SJSA1 (cell line): Measurements from ENCODE around the gene PPFIA1. TPM values are rescaled to one million over a fixed set of nuclear protein-coding genes. Genes with fewer than 3 reads are reported as not detected.

Source experiments
- DNase-seq, 2 experiments: peaks; one replicate each; pipeline ENCODE4 v3.0.0-alpha.2; 2015 to 2020; ENCODE audit warnings: low spot score in 2 of 2, low read depth in 1 of 2
- H3K27ac ChIP-seq: fragments of 250-450 bp; sonication (Bioruptor Pico); 2 replicates; pipeline ENCODE4 v1.5.1; 2020; ENCODE audit warnings: mild to moderate bottlenecking, moderate library complexity
- H3K27me3 ChIP-seq: fragments of 250-450 bp; sonication (Bioruptor Pico); replicated peaks from 2 replicates; pipeline ENCODE4 v1.5.1; 2020; ENCODE audit warnings: mild to moderate bottlenecking, moderate library complexity
- H3K36me3 ChIP-seq: fragments of 250-450 bp; sonication (Bioruptor Pico); 2 replicates; pipeline ENCODE4 v1.5.1; 2020; ENCODE audit warnings: mild to moderate bottlenecking
- H3K4me1 ChIP-seq: fragments of 250-450 bp; sonication (Bioruptor Pico); replicated peaks from 2 replicates; pipeline ENCODE4 v1.6.1; 2021; ENCODE audit warnings: mild to moderate bottlenecking
- H3K4me3 ChIP-seq: fragments of 250-450 bp; sonication (Bioruptor Pico); 2 replicates; pipeline ENCODE4 v1.5.1; 2020; ENCODE audit warnings: mild to moderate bottlenecking
- H3K9me3 ChIP-seq: fragments of 250-450 bp; sonication (Bioruptor Pico); replicated peaks from 2 replicates; pipeline ENCODE4 v1.5.1; 2020; ENCODE audit warnings: mild to moderate bottlenecking
- total RNA-seq: library from RNA; depleted of rRNA; stranded (reverse); fragments of >200 nt; shearing (Covaris generic); gene quantifications from 2 replicates; pipeline ENCODE4 v1.2.3, GENCODE V29; 2014

The PPFIA1 gene
- total RNA-seq, 1 experiment from 2014 or later: 106 TPM

GRCh38 chr11:70394211-70394950 is 123.9 kb downstream of the PPFIA1 start:
- Histone ChIP-seq H3K27me3 (no peaks in the 10 kb centered on the region), H3K9me3 (no peaks in the 10 kb centered on the region), H3K27ac (no peak overlapping the region), H3K4me3 (no peak overlapping the region), H3K36me3 (peaks cover 53% of the 10 kb centered on the region), H3K4me1 (peaks cover 9% of the 10 kb centered on the region)
- no peak for DNase-seq

- Histone ChIP-seq H3K27ac (peak overlapping the region; percentile 96), H3K27me3 (no peaks in the 10 kb centered on the region), H3K4me1 (peaks cover 21% of the 10 kb centered on the region), H3K36me3 (peaks cover 58% of the 10 kb centered on the region), H3K9me3 (no peaks in the 10 kb centered on the region), H3K4me3 (peak overlapping the region; percentile 97)
- no peak for DNase-seq
These were observed 127.0 kb downstream of the PPFIA1 start for GRCh38 chr11:70397336-70397982.

GRCh38 chr11:70397983-70398833 is 127.7 kb downstream of the PPFIA1 start, which contains the start of gene CTTN:
CTTN (plus strand) TSS chr11:70398529; CDS start chr11:70407298, 8,769 bp downstream.
- DNase-seq: peak; percentile 99
- Histone ChIP-seq H3K4me1 (peaks cover 21% of the 10 kb centered on the region), H3K36me3 (peaks cover 57% of the 10 kb centered on the region), H3K4me3 (peak within 1 kb of the TSS; percentile 97), H3K27me3 (no peaks in the 10 kb centered on the region), H3K27ac (peak within 1 kb of the TSS; percentile 96), H3K9me3 (no peaks in the 10 kb centered on the region)

- Histone ChIP-seq H3K36me3 (peaks cover 54% of the 10 kb centered on the region), H3K27ac (peak overlapping the region; percentile 96), H3K27me3 (no peaks in the 10 kb centered on the region), H3K4me3 (peak overlapping the region; percentile 97), H3K4me1 (peaks cover 21% of the 10 kb centered on the region), H3K9me3 (no peaks in the 10 kb centered on the region)
- no peak for DNase-seq
These were observed 128.6 kb downstream of the PPFIA1 start for GRCh38 chr11:70398834-70399680.

GRCh38 chr11:70399681-70400112 is 129.2 kb downstream of the PPFIA1 start:
- no peaks in the 10 kb centered on the region for H3K9me3 ChIP-seq
- H3K4me3 ChIP-seq: peak overlapping the region; percentile 97
- H3K27me3 ChIP-seq: no peaks in the 10 kb centered on the region
- peak overlapping the region; percentile 96 for H3K27ac ChIP-seq
- DNase-seq: peak; percentile 99 to 100
- peaks cover 21% of the 10 kb centered on the region for H3K4me1 ChIP-seq
- H3K36me3 ChIP-seq: peaks cover 57% of the 10 kb centered on the region

- Histone ChIP-seq H3K4me1 (peaks cover 21% of the 10 kb centered on the region), H3K27ac (no peak overlapping the region; the same call in 1 of the 2 replicates), H3K36me3 (peaks cover 59% of the 10 kb centered on the region), H3K27me3 (no peaks in the 10 kb centered on the region), H3K9me3 (no peaks in the 10 kb centered on the region), H3K4me3 (no peak overlapping the region)
- DNase-seq: no peak
These were observed 130.2 kb downstream of the PPFIA1 start for GRCh38 chr11:70400643-70401042.

GRCh38 chr11:70402016-70402415 is 131.5 kb downstream of the PPFIA1 start:
- H3K27ac ChIP-seq: no peak overlapping the region
- H3K36me3 ChIP-seq: peaks cover 70% of the 10 kb centered on the region
- no peak for DNase-seq
- H3K27me3 ChIP-seq: no peaks in the 10 kb centered on the region
- no peak overlapping the region for H3K4me3 ChIP-seq
- H3K4me1 ChIP-seq: peaks cover 21% of the 10 kb centered on the region
- H3K9me3 ChIP-seq: no peaks in the 10 kb centered on the region

- no peaks in the 10 kb centered on the region for H3K9me3 ChIP-seq
- peaks cover 14% of the 10 kb centered on the region for H3K4me1 ChIP-seq
- H3K36me3 ChIP-seq: peaks cover 76% of the 10 kb centered on the region
- H3K4me3 ChIP-seq: no peak overlapping the region
- no peak for DNase-seq
- H3K27me3 ChIP-seq: no peaks in the 10 kb centered on the region
- H3K27ac ChIP-seq: no peak overlapping the region
These were observed 132.2 kb downstream of the PPFIA1 start for GRCh38 chr11:70402685-70403084.

- no peak overlapping the region for H3K27ac ChIP-seq
- no peak for DNase-seq
These were observed 133.8 kb downstream of the PPFIA1 start for GRCh38 chr11:70404244-70404643.

GRCh38 chr11:70405679-70406395 is 135.3 kb downstream of the PPFIA1 start:
- H3K36me3 ChIP-seq: peaks cover 91% of the 10 kb centered on the region
- H3K4me1 ChIP-seq: peaks cover 1% of the 10 kb centered on the region
- no peaks in the 10 kb centered on the region for H3K9me3 ChIP-seq
- DNase-seq: no peak
- no peak overlapping the region for H3K27ac ChIP-seq
- H3K4me3 ChIP-seq: no peak overlapping the region
- H3K27me3 ChIP-seq: no peaks in the 10 kb centered on the region

More at GRCh38 chr11:70404244-70404643, 133.8 kb downstream of the PPFIA1 start:
- Histone ChIP-seq H3K4me1 (peaks cover 12% of the 10 kb centered on the region), H3K9me3 (no peaks in the 10 kb centered on the region), H3K4me3 (no peak overlapping the region), H3K36me3 (peaks cover 84% of the 10 kb centered on the region), H3K27me3 (no peaks in the 10 kb centered on the region)

- H3K4me3 ChIP-seq: no peak overlapping the region
- peaks cover 90% of the 10 kb centered on the region for H3K36me3 ChIP-seq
- no peak for DNase-seq
These were observed 136.6 kb downstream of the PPFIA1 start for GRCh38 chr11:70407121-70407520.

GRCh38 chr11:70407814-70408213 is 137.3 kb downstream of the PPFIA1 start:
- H3K36me3 ChIP-seq: peaks cover 90% of the 10 kb centered on the region
- no peak for DNase-seq

More at GRCh38 chr11:70407121-70407520, 136.6 kb downstream of the PPFIA1 start:
- Histone ChIP-seq H3K4me1 (no peaks in the 10 kb centered on the region), H3K27me3 (no peaks in the 10 kb centered on the region), H3K9me3 (no peaks in the 10 kb centered on the region), H3K27ac (no peak overlapping the region)

More at GRCh38 chr11:70407814-70408213, 137.3 kb downstream of the PPFIA1 start:
- Histone ChIP-seq H3K27me3 (no peaks in the 10 kb centered on the region), H3K4me3 (no peak overlapping the region), H3K27ac (no peak overlapping the region), H3K4me1 (no peaks in the 10 kb centered on the region), H3K9me3 (no peaks in the 10 kb centered on the region)
